Measurements from ENCODE around the gene SPAG17. TPM values are rescaled to one million over a fixed set of nuclear protein-coding genes. Genes with fewer than 3 reads are reported as not detected.

Gene SPAG17
- total RNA-seq, 1 experiment from 2014 or later, result 0.36 TPM

DNA sequence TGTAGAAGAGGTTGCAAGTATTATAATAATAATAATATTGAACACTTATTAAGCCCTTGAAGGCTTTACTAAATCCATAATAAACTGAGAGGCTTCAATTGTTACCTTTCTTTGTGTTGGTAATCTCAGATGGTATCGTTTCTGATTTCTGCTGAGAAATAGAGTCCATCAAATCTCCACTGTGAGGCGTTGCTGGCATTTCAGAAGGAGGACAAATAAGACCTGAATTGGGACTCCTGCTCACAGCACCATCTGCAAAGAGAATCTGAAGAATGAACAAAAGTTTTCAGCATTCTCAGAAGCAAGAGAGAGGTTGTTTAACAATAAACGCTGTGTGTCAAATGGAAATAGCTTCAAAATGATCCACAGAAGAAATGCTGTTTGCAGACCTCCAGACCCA is 161.8 kb downstream of the SPAG17 start:
- TF ChIP-seq POLR2AphosphoS5 (IDR thresholded peaks at IDR 0.05; ENCODE audit: low read depth, low read length) (no peak), SIN3A (IDR thresholded peaks at IDR 0.05; ENCODE audit: borderline replicate concordance, insufficient read depth, low read depth, low read length) (no peak), TCF7L2 (IDR thresholded peaks at IDR 0.05; ENCODE audit: low read depth, low read length) (no peak)
- TF ChIP-seq, protein P1, sequence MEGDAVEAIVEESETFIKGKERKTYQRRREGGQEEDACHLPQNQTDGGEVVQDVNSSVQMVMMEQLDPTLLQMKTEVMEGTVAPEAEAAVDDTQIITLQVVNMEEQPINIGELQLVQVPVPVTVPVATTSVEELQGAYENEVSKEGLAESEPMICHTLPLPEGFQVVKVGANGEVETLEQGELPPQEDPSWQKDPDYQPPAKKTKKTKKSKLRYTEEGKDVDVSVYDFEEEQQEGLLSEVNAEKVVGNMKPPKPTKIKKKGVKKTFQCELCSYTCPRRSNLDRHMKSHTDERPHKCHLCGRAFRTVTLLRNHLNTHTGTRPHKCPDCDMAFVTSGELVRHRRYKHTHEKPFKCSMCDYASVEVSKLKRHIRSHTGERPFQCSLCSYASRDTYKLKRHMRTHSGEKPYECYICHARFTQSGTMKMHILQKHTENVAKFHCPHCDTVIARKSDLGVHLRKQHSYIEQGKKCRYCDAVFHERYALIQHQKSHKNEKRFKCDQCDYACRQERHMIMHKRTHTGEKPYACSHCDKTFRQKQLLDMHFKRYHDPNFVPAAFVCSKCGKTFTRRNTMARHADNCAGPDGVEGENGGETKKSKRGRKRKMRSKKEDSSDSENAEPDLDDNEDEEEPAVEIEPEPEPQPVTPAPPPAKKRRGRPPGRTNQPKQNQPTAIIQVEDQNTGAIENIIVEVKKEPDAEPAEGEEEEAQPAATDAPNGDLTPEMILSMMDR (IDR thresholded peaks at IDR 0.05), result no peak; the same call in 1 of the 2 replicates
- TF ChIP-seq, protein P2, sequence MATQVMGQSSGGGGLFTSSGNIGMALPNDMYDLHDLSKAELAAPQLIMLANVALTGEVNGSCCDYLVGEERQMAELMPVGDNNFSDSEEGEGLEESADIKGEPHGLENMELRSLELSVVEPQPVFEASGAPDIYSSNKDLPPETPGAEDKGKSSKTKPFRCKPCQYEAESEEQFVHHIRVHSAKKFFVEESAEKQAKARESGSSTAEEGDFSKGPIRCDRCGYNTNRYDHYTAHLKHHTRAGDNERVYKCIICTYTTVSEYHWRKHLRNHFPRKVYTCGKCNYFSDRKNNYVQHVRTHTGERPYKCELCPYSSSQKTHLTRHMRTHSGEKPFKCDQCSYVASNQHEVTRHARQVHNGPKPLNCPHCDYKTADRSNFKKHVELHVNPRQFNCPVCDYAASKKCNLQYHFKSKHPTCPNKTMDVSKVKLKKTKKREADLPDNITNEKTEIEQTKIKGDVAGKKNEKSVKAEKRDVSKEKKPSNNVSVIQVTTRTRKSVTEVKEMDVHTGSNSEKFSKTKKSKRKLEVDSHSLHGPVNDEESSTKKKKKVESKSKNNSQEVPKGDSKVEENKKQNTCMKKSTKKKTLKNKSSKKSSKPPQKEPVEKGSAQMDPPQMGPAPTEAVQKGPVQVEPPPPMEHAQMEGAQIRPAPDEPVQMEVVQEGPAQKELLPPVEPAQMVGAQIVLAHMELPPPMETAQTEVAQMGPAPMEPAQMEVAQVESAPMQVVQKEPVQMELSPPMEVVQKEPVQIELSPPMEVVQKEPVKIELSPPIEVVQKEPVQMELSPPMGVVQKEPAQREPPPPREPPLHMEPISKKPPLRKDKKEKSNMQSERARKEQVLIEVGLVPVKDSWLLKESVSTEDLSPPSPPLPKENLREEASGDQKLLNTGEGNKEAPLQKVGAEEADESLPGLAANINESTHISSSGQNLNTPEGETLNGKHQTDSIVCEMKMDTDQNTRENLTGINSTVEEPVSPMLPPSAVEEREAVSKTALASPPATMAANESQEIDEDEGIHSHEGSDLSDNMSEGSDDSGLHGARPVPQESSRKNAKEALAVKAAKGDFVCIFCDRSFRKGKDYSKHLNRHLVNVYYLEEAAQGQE (IDR thresholded peaks at IDR 0.05; ENCODE audit: insufficient read depth in 1 of 2, low read depth in 2 of 2, low read length in 1 of 2), result no peak
- no peak for ATAC-seq
- Histone ChIP-seq H3K27ac (ENCODE audit: low read length) (no peak overlapping the region), H3K4me3 (ENCODE audit: low read depth in 2 of 2, low read length in 2 of 2) (no peak overlapping the region), H3K4me1 (ENCODE audit: control insufficient read depth, insufficient read depth, low read length) (no peaks in the 10 kb centered on the region), H3K27me3 (ENCODE audit: control insufficient read depth, insufficient read depth, low read length) (no peaks in the 10 kb centered on the region), H3K36me3 (ENCODE audit: control insufficient read depth, insufficient read depth, low read length) (no peaks in the 10 kb centered on the region), H3K9me3 (ENCODE audit: control insufficient read depth, insufficient read depth, low read depth, low read length) (no peaks in the 10 kb centered on the region)
- ChIA-PET POLR2A (no interaction called here), CTCF (no interaction called here)
- no TSS peak for BruUV-seq (replicated peaks)
- DNase-seq (ENCODE audit: low read depth, low spot score), result no peak
- intact Hi-C loops (cut with micrococcal nuclease; ENCODE audit: unreplicated experiment) (no loop called here), in situ Hi-C loops (cut with HindIII; ENCODE audit: low pct_unique_long_range_greater_than_20kb, low sequenced_read_pairs) (no loop called here)

DNA sequence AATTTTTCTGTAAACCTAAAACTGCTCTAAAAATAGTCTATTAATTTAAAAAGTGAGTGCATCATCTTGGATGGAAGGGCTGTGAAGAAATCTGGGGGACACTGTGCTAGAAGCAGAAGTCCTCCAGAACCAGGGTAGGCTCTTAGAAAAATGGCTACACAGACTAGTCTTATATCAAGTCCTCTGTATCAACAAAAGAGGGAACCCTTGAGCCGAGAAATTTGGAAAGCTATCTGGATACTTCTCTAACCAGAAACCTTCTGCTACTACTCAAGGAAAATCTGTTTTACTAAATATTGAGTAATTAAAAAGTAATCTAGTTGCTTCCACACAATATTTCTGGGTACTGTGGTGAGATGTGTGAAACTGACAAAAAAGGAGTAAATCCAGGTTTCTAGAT is 163.4 kb downstream of the SPAG17 start:
- Histone ChIP-seq H3K27ac (ENCODE audit: low read length) (no peak overlapping the region), H3K9me3 (ENCODE audit: control insufficient read depth, insufficient read depth, low read depth, low read length) (no peaks in the 10 kb centered on the region), H3K4me3 (ENCODE audit: low read depth in 2 of 2, low read length in 2 of 2) (no peak overlapping the region), H3K27me3 (ENCODE audit: control insufficient read depth, insufficient read depth, low read length) (no peaks in the 10 kb centered on the region), H3K36me3 (ENCODE audit: control insufficient read depth, insufficient read depth, low read length) (no peaks in the 10 kb centered on the region), H3K4me1 (ENCODE audit: control insufficient read depth, insufficient read depth, low read length) (no peaks in the 10 kb centered on the region)
- in situ Hi-C loops (cut with HindIII; ENCODE audit: low pct_unique_long_range_greater_than_20kb, low sequenced_read_pairs) (no loop called here), intact Hi-C loops (cut with micrococcal nuclease; ENCODE audit: unreplicated experiment) (no loop called here)
- CTCF ChIA-PET, result no interaction called here
- BruUV-seq (replicated peaks), result no TSS peak
- POLR2A ChIA-PET, result no interaction called here
- DNase-seq (ENCODE audit: low read depth, low spot score), result no peak
- no peak for ATAC-seq
- TF ChIP-seq POLR2AphosphoS5 (IDR thresholded peaks at IDR 0.05; ENCODE audit: low read depth, low read length) (no peak), SIN3A (IDR thresholded peaks at IDR 0.05; ENCODE audit: borderline replicate concordance, insufficient read depth, low read depth, low read length) (no peak), TCF7L2 (IDR thresholded peaks at IDR 0.05; ENCODE audit: low read depth, low read length) (no peak)
- TF ChIP-seq, protein P1 (IDR thresholded peaks at IDR 0.05), result no peak
- TF ChIP-seq, protein P2 (IDR thresholded peaks at IDR 0.05; ENCODE audit: insufficient read depth in 1 of 2, low read depth in 2 of 2, low read length in 1 of 2), result no peak
